Stimulated activated CD4-positive, alpha-beta T cell treated with anti-CD3 and anti-CD28 coated beads, Interleukin-15, amount 100 ng/mL, for 24 hours (primary cell): Measurements from ENCODE around the gene LIF.

Experiments
- DNase-seq: peaks from one replicate; pipeline ENCODE4 v3.0.0-alpha.2; 2020

LIF gene

GRCh38 chr22:30284172-30284571 is 37.6 kb upstream of the LIF start:
- DNase-seq, result no peak

- DNase-seq, result no peak
These were observed 36.8 kb upstream of the LIF start for GRCh38 chr22:30283342-30283741.

GRCh38 chr22:30282616-30283046 is 36.1 kb upstream of the LIF start:
- no peak for DNase-seq

- DNase-seq, result no peak
These were observed 33.9 kb upstream of the LIF start for GRCh38 chr22:30280505-30280904.

GRCh38 chr22:30279932-30280331 is 33.4 kb upstream of the LIF start:
- DNase-seq, result no peak

GRCh38 chr22:30279046-30279788 is 32.7 kb upstream of the LIF start:
- no peak for DNase-seq

GRCh38 chr22:30277547-30278344 is 31.2 kb upstream of the LIF start:
- no peak for DNase-seq

- DNase-seq, result no peak
These were observed 29.5 kb upstream of the LIF start for GRCh38 chr22:30276039-30276438.

- no peak for DNase-seq
These were observed 29.1 kb upstream of the LIF start for GRCh38 chr22:30275625-30276024.

GRCh38 chr22:30274437-30274812 is 27.9 kb upstream of the LIF start:
- no peak for DNase-seq

- DNase-seq, result no peak
These were observed 27.3 kb upstream of the LIF start for GRCh38 chr22:30273711-30274436.

- DNase-seq, result no peak
These were observed 26.4 kb upstream of the LIF start for GRCh38 chr22:30272781-30273601.

- no peak for DNase-seq
These were observed 24.3 kb upstream of the LIF start for GRCh38 chr22:30270832-30271231.

GRCh38 chr22:30268331-30268730 is 21.8 kb upstream of the LIF start:
- no peak for DNase-seq

GRCh38 chr22:30267382-30268302 is 21.1 kb upstream of the LIF start:
- DNase-seq, result peak; percentile 75

GRCh38 chr22:30266445-30267381 is 20.2 kb upstream of the LIF start, which contains the start of gene OSM:
TSS of gene OSM (minus strand) at chr22:30266851. CDS start at chr22:30266799, 52 bp downstream.
- peak; percentile 86 for DNase-seq

GRCh38 chr22:30265823-30266444 is 19.4 kb upstream of the LIF start:
- DNase-seq, result peak; percentile 92

- no peak for DNase-seq
These were observed 18.7 kb upstream of the LIF start for GRCh38 chr22:30265131-30265720.

GRCh38 chr22:30263883-30264282 is 17.3 kb upstream of the LIF start:
- DNase-seq, result no peak
